SJCRH30 (cell line): Measurements from ENCODE around the gene TRIM41. TPM values are rescaled to one million over a fixed set of nuclear protein-coding genes. Genes with fewer than 3 reads are reported as not detected.

ENCODE experiments used
- DNase-seq, 2 experiments: peaks; one replicate each; pipeline ENCODE4 v3.0.0-alpha.2; 2015 to 2020
- H3K27ac ChIP-seq: fragments of 250-450 bp; sonication (Bioruptor Pico); 2 replicates; pipeline ENCODE4 v1.5.1; 2020; ENCODE audit warnings: mild to moderate bottlenecking, moderate library complexity
- H3K27me3 ChIP-seq: fragments of 250-450 bp; sonication (Bioruptor Pico); 2 replicates; pipeline ENCODE4 v1.5.1; 2020; ENCODE audit warnings: mild to moderate bottlenecking, moderate library complexity
- H3K36me3 ChIP-seq: fragments of 250-450 bp; sonication (Bioruptor Pico); 2 replicates; pipeline ENCODE4 v1.5.1; 2020; ENCODE audit warnings: mild to moderate bottlenecking, moderate library complexity
- H3K4me1 ChIP-seq: fragments of 250-450 bp; sonication (Bioruptor Pico); 2 replicates; pipeline ENCODE4 v1.5.1; 2020; ENCODE audit warnings: mild to moderate bottlenecking, moderate library complexity
- H3K4me3 ChIP-seq: fragments of 250-450 bp; sonication (Bioruptor Pico); 2 replicates; pipeline ENCODE4 v1.5.1; 2020; ENCODE audit warnings: mild to moderate bottlenecking, moderate library complexity
- H3K9me3 ChIP-seq: fragments of 250-450 bp; sonication (Bioruptor Pico); replicated peaks from 2 replicates; pipeline ENCODE4 v1.5.1; 2020; ENCODE audit warnings: mild to moderate bottlenecking, moderate library complexity
- total RNA-seq: library from RNA; depleted of rRNA; stranded (reverse); fragments of >200 nt; shearing (Covaris generic); gene quantifications from 2 replicates; pipeline ENCODE4 v1.2.3, GENCODE V29; 2014

TRIM41 gene
- total RNA-seq, 1 experiment from 2014 or later: 17.8 TPM

GRCh38 chr5:181239062-181239663 lies 16.1 kb downstream of the TRIM41 start:
- H3K36me3 ChIP-seq: peaks cover 85% of the 10 kb centered on the region
- DNase-seq: no peak
- no peak overlapping the region for H3K4me3 ChIP-seq
- H3K27ac ChIP-seq: no peak overlapping the region
- H3K4me1 ChIP-seq: peaks cover 5% of the 10 kb centered on the region
- no peaks in the 10 kb centered on the region for H3K27me3 ChIP-seq
- H3K9me3 ChIP-seq: no peaks in the 10 kb centered on the region

GRCh38 chr5:181241393-181241975 lies 18.4 kb downstream of the TRIM41 start:
- no peaks in the 10 kb centered on the region for H3K9me3 ChIP-seq
- H3K36me3 ChIP-seq: peaks cover 67% of the 10 kb centered on the region
- no peak overlapping the region for H3K27ac ChIP-seq
- peak overlapping the region; percentile 83 for H3K4me3 ChIP-seq
- H3K27me3 ChIP-seq: no peaks in the 10 kb centered on the region
- peaks cover 5% of the 10 kb centered on the region; the same call in 1 of the 2 replicates for H3K4me1 ChIP-seq
- no peak for DNase-seq

- Histone ChIP-seq H3K4me3 (peak overlapping the region; percentile 83), H3K36me3 (peaks cover 62% of the 10 kb centered on the region), H3K27ac (no peak overlapping the region; the same call in 1 of the 2 replicates), H3K9me3 (no peaks in the 10 kb centered on the region), H3K27me3 (no peaks in the 10 kb centered on the region), H3K4me1 (peaks cover 5% of the 10 kb centered on the region; the same call in 1 of the 2 replicates)
- no peak for DNase-seq
These were observed 19.0 kb downstream of the TRIM41 start for GRCh38 chr5:181242031-181242451.

GRCh38 chr5:181243018-181243563 lies 20.0 kb downstream of the TRIM41 start:
- Histone ChIP-seq H3K4me1 (peaks cover 5% of the 10 kb centered on the region; the same call in 1 of the 2 replicates), H3K36me3 (peaks cover 51% of the 10 kb centered on the region), H3K27me3 (no peaks in the 10 kb centered on the region), H3K9me3 (no peaks in the 10 kb centered on the region), H3K4me3 (peak overlapping the region; percentile 83), H3K27ac (peak overlapping the region; percentile 84)
- no peak for DNase-seq

GRCh38 chr5:181243564-181244343 lies 20.7 kb downstream of the TRIM41 start, which contains the start of gene RACK1:
Gene RACK1 (minus strand): TSS chr5:181243906. CDS start chr5:181243800, 106 bp downstream.
- Histone ChIP-seq H3K27ac (peak within 1 kb of the TSS; percentile 84), H3K27me3 (no peaks in the 10 kb centered on the region), H3K4me3 (peak within 1 kb of the TSS; percentile 83), H3K9me3 (no peaks in the 10 kb centered on the region), H3K4me1 (peaks cover 5% of the 10 kb centered on the region; the same call in 1 of the 2 replicates), H3K36me3 (peaks cover 45% of the 10 kb centered on the region)
- peak; percentile 92 to 95 for DNase-seq

GRCh38 chr5:181245427-181246275 lies 22.6 kb downstream of the TRIM41 start:
- H3K9me3 ChIP-seq: no peaks in the 10 kb centered on the region
- peak overlapping the region; percentile 91 for H3K4me3 ChIP-seq
- peaks cover 5% of the 10 kb centered on the region; the same call in 1 of the 2 replicates for H3K4me1 ChIP-seq
- H3K27me3 ChIP-seq: no peaks in the 10 kb centered on the region
- peaks cover 30% of the 10 kb centered on the region for H3K36me3 ChIP-seq
- peak overlapping the region; percentile 84 for H3K27ac ChIP-seq
- DNase-seq: no peak

GRCh38 chr5:181246276-181247049 lies 23.4 kb downstream of the TRIM41 start:
- H3K9me3 ChIP-seq: no peaks in the 10 kb centered on the region
- peak overlapping the region; percentile 91 for H3K4me3 ChIP-seq
- DNase-seq: peak; percentile 86 to 88
- H3K27me3 ChIP-seq: no peaks in the 10 kb centered on the region
- peak overlapping the region; percentile 84 for H3K27ac ChIP-seq
- H3K4me1 ChIP-seq: peaks cover 4% of the 10 kb centered on the region; the same call in 1 of the 2 replicates
- peaks cover 24% of the 10 kb centered on the region for H3K36me3 ChIP-seq

GRCh38 chr5:181248277-181248676 lies 25.2 kb downstream of the TRIM41 start:
- no peak for DNase-seq
- Histone ChIP-seq H3K9me3 (no peaks in the 10 kb centered on the region), H3K27ac (no peak overlapping the region)

GRCh38 chr5:181255276-181255675 lies 32.2 kb downstream of the TRIM41 start:
- no peak for DNase-seq
- Histone ChIP-seq H3K27ac (no peak overlapping the region), H3K27me3 (no peaks in the 10 kb centered on the region), H3K36me3 (peaks cover 38% of the 10 kb centered on the region), H3K4me3 (no peak overlapping the region), H3K4me1 (peaks cover 9% of the 10 kb centered on the region), H3K9me3 (no peaks in the 10 kb centered on the region)

More at GRCh38 chr5:181248277-181248676, 25.2 kb downstream of the TRIM41 start:
- Histone ChIP-seq H3K4me1 (no peaks in the 10 kb centered on the region), H3K4me3 (peak overlapping the region; percentile 91), H3K36me3 (peaks cover 21% of the 10 kb centered on the region), H3K27me3 (no peaks in the 10 kb centered on the region)

GRCh38 chr5:181255836-181256578 lies 32.9 kb downstream of the TRIM41 start:
- Histone ChIP-seq H3K4me1 (peaks cover 9% of the 10 kb centered on the region), H3K4me3 (no peak overlapping the region), H3K27ac (no peak overlapping the region), H3K9me3 (no peaks in the 10 kb centered on the region), H3K27me3 (no peaks in the 10 kb centered on the region), H3K36me3 (peaks cover 38% of the 10 kb centered on the region)
- no peak for DNase-seq

DNA sequence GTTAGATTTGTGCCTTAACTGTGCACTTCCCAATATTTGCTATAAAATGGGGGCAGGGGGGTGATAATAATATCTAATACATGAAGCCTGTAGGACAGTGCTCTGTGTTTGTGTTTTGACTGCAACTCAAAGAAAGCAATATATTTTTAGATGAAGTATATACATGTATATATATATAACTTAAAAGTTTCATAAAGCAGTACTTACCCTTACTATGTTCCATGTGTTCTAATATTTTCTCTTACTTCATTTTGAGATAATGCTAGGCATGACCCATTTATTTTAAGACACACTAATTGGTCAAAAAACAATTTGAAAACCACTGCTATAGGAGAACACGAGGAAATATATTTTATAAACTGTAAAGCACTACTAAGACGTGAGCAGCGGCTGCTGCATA lies 35.5 kb downstream of the TRIM41 start:
- peaks cover 17% of the 10 kb centered on the region for H3K36me3 ChIP-seq
- peaks cover 9% of the 10 kb centered on the region for H3K4me1 ChIP-seq
- no peaks in the 10 kb centered on the region for H3K9me3 ChIP-seq
- H3K27me3 ChIP-seq: no peaks in the 10 kb centered on the region
- DNase-seq: no peak
- no peak overlapping the region for H3K4me3 ChIP-seq
- no peak overlapping the region for H3K27ac ChIP-seq

DNA sequence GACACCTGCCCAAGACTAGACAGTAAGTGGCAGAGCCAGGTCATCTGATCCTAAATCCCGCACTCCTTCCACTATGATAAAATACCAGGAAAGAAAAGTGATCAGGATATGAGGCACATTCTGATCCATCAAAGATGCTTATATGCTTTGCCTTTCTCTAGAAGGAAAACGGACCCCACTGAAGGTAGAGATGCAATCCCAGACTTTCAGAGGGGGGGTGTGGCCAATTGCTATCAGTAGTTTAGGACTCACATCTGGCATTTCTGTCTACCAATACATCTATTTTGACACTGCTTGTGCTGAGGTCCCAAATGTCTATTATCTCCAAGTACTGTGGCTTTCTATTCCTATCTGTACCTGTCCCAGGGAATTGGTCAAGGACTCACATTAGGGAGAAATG lies 36.2 kb downstream of the TRIM41 start:
- Histone ChIP-seq H3K27me3 (no peaks in the 10 kb centered on the region), H3K27ac (no peak overlapping the region), H3K9me3 (no peaks in the 10 kb centered on the region), H3K4me1 (peaks cover 9% of the 10 kb centered on the region), H3K4me3 (peak overlapping the region; percentile 80), H3K36me3 (peaks cover 15% of the 10 kb centered on the region)
- no peak for DNase-seq
